ENCODE results near the gene RAB3GAP2. TPM values are rescaled to one million over a fixed set of nuclear protein-coding genes. Genes with fewer than 3 reads are reported as not detected.
"Not testable (repeated sequence)": the region's sequence is repeated elsewhere in the genome, so short reads cannot be mapped to it uniquely, and the experiment has no call there.

The RAB3GAP2 gene
- total RNA-seq, 1 donor from 2014 or later = 47.0 TPM

GRCh38 chr1:220239966-220240365 is 32.3 kb downstream of the RAB3GAP2 start:
- no peak for DNase-seq (ENCODE audit: low read depth)

DNA sequence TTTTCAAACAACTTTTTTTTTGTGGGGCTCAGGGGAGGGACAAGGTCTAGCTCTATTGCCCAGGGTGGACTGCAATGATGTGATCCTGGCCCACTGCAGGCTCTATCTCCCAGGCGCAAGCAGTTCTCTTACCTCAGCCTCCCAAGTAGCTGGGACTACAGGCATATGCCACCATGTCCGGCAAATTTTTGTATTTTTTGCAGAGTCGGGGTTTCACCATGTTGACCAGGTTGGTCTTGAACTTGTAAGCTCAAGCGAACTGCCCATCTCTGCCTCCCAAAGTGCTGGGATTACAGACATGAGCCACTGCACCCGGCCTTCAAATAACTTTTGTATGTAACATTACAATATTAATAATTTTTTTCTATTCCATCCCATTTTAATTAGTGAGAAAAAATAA is 33.0 kb downstream of the RAB3GAP2 start:
- DNase-seq (ENCODE audit: low read depth) = no peak

DNA sequence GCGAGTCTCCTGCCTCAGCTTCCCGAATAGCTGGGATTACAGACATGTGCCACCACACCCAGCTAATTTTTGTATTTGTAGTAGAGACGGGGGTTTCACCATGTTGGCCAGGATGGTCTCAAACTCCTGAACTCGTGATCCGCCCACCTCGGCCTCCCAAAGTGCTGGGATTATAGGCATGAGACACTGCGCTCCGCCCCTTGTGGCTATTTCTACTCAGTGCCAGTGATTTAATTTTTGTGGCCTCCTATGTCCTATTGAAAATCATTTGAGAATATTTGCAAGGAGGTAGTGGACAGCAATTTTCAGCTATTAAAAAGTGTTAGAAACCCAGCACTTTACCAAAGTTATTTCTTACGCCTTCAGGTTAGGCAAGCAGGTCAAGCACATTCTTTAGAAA is 36.0 kb downstream of the RAB3GAP2 start:
- not testable (repeated sequence) for DNase-seq (ENCODE audit: low read depth)

DNA sequence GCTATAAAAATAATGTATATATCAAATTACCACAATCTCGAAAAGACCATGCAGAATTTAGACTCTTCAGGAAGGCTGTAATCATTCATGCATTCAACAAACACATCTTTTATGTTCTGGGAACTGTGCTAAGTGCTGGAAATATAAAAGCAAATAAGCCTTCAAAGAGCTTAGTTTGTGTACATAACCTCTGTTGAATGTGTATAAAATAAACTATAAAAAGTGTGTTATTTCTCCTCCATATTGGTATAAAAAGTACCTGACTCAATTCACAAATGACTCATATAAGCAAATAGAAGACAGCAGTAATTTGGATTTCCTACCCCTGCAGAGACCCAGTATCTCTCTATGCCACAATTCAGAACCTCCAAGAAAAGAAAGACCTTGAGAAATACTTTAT is 36.8 kb downstream of the RAB3GAP2 start:
- peak; percentile 16 for DNase-seq (ENCODE audit: low read depth)

DNA sequence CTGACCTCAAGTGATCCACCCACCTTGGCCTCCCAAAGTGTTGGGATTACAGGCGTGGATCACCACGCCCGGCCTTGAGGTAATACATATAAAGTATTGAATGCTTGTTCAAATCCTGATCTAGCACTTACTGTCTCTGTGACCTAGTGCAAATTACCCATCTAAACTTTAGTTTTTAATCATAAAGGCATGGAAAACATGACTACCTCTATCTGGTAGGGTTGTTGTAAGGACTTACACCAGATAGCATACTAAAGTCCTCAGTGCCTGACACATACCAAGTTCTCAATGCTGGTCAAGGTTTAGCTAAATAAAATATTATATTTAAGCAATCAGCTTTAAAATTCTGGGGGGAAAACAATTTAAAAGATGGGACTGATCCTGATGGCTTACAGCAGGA is 38.3 kb downstream of the RAB3GAP2 start:
- no peak for DNase-seq (ENCODE audit: low read depth)

- no peak for DNase-seq (ENCODE audit: low read depth)
These were observed 42.5 kb downstream of the RAB3GAP2 start for GRCh38 chr1:220229771-220230170.

GRCh38 chr1:220227393-220227792 is 44.9 kb downstream of the RAB3GAP2 start:
- no peak for DNase-seq (ENCODE audit: low read depth)

DNA sequence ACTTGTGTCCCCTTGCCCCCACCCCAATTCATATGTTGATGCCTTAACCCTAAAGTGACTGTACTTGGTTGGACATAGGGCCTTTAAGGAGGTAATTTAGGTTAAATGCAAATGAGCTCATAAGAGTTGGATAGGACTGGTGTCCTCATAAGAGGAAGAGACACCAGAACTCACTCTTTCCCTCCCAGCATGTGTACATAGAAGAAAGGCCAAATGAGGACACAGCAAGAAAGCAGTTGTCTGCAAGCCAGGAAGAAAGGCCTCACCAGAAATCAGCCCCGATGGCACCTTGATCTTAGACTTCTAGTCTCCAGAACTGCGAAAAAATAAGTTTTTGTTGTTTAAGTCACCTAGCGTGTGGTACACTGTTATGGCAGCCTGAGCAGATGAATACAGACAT is 45.5 kb downstream of the RAB3GAP2 start:
- no peak for DNase-seq (ENCODE audit: low read depth)

GRCh38 chr1:220225957-220226356 is 46.3 kb downstream of the RAB3GAP2 start:
- DNase-seq (ENCODE audit: low read depth) = no peak

GRCh38 chr1:220224611-220225124 is 47.6 kb downstream of the RAB3GAP2 start:
- no peak for DNase-seq (ENCODE audit: low read depth)

DNA sequence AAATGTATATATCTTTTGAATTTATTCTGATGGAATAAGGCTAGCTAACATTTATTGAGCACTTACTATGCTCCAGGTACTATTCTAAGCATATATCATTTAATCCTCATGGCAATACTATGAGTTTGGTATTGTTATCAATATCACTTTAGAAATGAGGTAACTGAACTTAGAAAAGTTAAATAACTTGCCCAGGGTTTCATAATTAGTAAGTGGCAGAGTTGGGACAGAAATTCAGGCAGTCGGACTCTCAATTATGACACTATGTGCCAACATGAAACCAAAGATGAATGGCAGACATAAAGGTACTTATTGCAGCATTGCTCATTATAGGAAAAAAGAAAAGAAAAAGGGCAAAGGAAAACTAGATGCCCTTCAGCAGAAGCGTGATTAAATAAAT is 48.2 kb downstream of the RAB3GAP2 start:
- DNase-seq (ENCODE audit: low read depth) = no peak

- DNase-seq (ENCODE audit: low read depth) = peak; percentile 31
These were observed 49.3 kb downstream of the RAB3GAP2 start for GRCh38 chr1:220222939-220223338.

GRCh38 chr1:220221670-220222069 is 50.6 kb downstream of the RAB3GAP2 start:
- DNase-seq (ENCODE audit: low read depth) = no peak

DNA sequence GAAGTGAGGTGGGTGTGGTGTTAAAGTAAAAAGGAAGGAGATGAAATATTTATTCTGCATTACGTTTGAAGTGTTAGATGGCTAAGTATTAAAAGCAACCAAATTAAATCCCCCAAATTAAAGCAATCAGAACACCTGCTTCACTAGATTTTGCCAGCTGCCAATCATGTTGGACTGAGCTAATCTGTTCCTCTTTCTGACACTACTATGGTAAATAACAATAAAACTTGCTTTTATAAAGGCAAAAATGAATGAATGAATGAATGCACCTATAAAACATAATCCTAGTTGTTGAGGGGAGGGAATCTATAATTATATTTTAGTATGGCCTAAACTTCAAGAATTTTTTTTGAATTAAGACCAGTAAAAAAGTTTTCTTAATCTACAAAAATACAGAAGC is 51.0 kb downstream of the RAB3GAP2 start:
- DNase-seq (ENCODE audit: low read depth) = no peak

GRCh38 chr1:220220699-220221040 is 51.6 kb downstream of the RAB3GAP2 start:
- DNase-seq (ENCODE audit: low read depth) = not testable (repeated sequence)

DNA sequence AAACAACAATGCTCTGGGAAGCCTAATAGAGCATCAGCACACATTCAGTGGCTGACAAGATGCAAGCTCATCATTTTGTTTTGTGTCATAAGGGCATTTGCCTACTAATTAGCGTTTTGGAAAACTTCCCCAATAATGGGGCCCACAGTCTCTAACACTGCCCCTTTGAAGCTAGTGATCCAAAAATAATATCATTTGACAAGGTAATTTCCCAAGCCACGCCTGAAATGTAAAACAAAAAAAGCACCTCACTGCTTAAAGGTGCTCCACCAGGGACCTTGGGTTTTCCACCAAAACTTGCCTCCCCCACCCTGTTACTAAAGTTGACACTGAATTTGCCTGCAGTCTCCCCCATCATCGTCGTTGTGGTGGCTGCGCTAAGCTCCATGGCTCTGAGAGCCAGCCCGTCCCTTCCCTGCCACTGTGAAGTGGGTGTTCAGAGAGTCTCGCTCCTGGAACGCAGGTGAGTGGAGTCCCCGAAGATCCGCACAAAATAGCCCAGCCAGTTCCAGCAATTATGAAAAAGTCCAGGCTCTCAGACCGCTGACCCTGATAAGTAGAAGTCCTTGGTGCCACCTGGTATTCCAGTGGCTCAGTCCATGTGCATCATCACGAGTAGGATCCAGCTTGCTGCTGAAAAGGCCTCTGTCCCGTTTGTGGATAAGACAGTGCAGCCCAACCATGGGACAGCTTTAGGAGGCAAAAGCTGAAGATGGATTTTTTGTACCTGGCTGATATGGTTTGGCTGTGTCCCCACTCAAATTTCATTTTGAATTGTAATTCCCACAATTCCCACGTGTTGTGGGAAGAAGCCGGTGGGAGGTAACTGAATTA is 52.2 kb downstream of the RAB3GAP2 start:
- DNase-seq (ENCODE audit: low read depth) = no peak

DNA sequence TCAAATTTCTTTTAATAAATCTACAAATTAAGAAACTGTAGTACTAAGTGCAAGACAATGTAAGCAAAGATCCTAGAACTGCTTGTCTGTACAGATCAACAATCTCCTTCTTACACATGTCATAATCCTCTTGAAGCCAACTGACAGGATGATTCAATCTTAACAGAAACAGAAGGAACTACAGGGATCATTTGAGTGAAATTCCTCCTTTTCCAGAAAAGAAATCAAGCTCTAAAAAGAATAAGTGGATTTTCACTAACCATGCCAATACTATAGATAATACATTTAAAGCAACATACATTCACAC is 53.2 kb downstream of the RAB3GAP2 start:
- DNase-seq (ENCODE audit: low read depth) = peak; percentile 10

GRCh38 chr1:220218397-220219135 is 53.7 kb downstream of the RAB3GAP2 start:
- peak; percentile 82 for DNase-seq (ENCODE audit: low read depth)

- DNase-seq (ENCODE audit: low read depth) = peak; percentile 18
These were observed 54.8 kb downstream of the RAB3GAP2 start for GRCh38 chr1:220217383-220217988.

DNA sequence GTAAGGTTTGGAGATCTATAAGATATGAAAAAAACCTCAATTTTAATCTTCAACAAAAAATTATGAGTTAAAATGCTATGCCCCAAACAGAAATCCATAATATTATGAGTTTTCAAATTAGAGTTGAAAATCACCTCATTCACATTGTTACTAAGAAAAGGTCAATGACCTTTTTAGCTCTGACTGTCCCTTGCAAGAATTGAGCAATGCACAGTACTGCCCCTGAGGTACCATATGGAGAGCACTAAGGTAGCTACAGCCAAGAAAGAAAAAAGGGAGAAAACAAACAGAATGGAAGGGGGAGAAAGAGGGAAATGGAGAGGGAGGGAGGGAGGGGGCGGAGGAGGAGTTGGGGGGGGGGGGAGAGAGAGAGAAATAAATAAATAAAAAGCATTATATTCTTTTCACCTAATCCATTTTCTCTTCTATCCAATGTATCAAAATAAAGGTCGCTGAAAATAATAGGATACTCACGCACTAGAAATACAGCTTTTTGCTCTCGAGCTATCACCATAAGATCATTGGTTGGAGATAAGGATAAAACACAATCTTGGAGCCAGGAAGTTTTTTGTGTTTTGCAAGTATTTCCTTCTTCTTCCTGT is 58.8 kb downstream of the RAB3GAP2 start:
- DNase-seq (ENCODE audit: low read depth) = peak; percentile 16

DNA sequence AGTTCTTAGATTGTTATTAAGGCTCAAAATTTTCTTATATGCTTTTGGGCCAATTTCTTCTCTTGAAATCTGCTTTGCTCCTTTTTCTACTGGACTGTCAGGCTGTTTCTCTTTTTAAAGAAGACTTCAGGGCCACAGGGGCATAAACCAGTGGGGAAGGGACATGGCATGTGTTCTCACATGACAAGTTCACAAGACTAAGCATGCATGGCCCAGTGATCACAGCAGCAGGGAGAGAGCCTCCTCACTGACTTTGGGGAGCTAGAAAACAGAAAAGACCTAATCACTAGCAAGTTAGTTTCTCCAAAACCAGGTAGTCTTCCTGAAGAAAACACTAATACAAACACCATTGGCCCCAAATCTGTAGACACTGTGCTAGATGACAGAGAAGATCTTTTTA is 64.8 kb downstream of the RAB3GAP2 start:
- no peak for DNase-seq (ENCODE audit: low read depth)

DNA sequence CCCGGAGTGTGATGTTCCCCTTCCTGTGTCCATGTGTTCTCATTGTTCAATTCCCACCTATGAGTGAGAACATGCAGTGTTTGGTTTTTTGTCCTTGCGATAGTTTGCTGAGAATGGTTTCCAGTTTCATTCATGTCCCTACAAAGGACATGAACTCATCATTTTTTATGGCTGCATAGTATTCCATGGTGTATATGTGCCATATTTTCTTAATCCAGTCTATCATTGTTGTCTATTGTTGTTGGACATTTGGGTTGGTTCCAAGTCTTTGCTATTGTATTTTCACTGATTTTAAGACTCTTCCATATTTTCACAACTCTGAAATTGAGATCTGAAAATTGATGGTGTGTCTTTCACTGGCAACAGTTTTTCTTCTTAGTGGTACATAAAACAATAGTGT is 67.5 kb downstream of the RAB3GAP2 start:
- DNase-seq (ENCODE audit: low read depth) = not testable (repeated sequence)

Data from renal cortical epithelial cell (primary cell).